Stomach (tissue), 4 donors: Measurements from ENCODE around the gene DPM3.

Source experiments
- EP300 ChIP-seq: sonication (generic); formaldehyde crosslinking; IDR thresholded peaks from one replicate; pipeline ENCODE4 v1.6.1; 2017; ENCODE audit warnings: antibody characterized with exemption
- POLR2A ChIP-seq, 4 donors: fragments of 450-650 bp; IDR thresholded peaks; one replicate each; pipeline ENCODE4 v1.6.1; 2016; ENCODE audit warnings: antibody characterized with exemption in 4 of 4, control low read depth in 2 of 4, mild to moderate bottlenecking in 1 of 4, moderate library complexity in 1 of 4
- POLR2AphosphoS5 ChIP-seq, 3 donors: sonication (generic); formaldehyde crosslinking; IDR thresholded peaks; one replicate each; pipeline ENCODE4 v1.6.1; 2016; ENCODE audit warnings: antibody characterized with exemption in 3 of 3
- TF ChIP-seq, protein P1 (sequence below), 7 experiments: fragments of 450-650 bp in 4 of 7; fragments of 200-600 bp in 3 of 7; sonication (generic) in 3 of 7; IDR thresholded peaks; one replicate each; pipeline ENCODE4 v1.5.1; 2016 to 2019; ENCODE audit warnings: antibody characterized with exemption in 7 of 7, control low read depth in 2 of 7, mild to moderate bottlenecking in 1 of 7

DNA sequence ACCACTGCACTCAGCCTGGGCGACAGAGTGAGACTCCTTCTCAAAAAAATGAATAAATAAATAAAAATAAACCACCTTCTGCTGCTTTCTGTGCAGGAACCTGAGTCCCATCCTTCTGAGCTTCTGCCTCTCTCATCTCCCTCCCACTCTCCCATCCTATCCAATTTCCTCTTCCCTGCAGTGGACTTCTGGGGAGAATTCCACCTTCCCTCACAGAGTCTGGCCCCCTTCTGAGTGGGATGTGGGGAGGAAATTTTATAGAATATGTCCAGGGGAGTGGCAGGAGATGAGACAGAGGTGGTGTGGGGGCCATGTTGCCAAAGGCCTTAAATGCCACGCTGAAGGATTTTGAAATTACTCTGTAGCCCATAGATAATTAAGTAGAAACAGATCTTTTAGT, 18.0 kb downstream of the DPM3 start:
- no peak for TF ChIP-seq POLR2A (IDR thresholded peaks at IDR 0.05)
- no peak for TF ChIP-seq EP300
- TF ChIP-seq, protein P1, sequence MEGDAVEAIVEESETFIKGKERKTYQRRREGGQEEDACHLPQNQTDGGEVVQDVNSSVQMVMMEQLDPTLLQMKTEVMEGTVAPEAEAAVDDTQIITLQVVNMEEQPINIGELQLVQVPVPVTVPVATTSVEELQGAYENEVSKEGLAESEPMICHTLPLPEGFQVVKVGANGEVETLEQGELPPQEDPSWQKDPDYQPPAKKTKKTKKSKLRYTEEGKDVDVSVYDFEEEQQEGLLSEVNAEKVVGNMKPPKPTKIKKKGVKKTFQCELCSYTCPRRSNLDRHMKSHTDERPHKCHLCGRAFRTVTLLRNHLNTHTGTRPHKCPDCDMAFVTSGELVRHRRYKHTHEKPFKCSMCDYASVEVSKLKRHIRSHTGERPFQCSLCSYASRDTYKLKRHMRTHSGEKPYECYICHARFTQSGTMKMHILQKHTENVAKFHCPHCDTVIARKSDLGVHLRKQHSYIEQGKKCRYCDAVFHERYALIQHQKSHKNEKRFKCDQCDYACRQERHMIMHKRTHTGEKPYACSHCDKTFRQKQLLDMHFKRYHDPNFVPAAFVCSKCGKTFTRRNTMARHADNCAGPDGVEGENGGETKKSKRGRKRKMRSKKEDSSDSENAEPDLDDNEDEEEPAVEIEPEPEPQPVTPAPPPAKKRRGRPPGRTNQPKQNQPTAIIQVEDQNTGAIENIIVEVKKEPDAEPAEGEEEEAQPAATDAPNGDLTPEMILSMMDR (IDR thresholded peaks at IDR 0.05), result no peak
- TF ChIP-seq POLR2AphosphoS5 (IDR thresholded peaks at IDR 0.05), result no peak
